GM21381 (cell line): ENCODE measurements around the gene CACYBP.
A peak's percentile ranks its signal among the peaks of the same experiment; 100 is the strongest.
"Not testable (repeated sequence)": the region's sequence is repeated elsewhere in the genome, so short reads cannot be mapped to it uniquely, and the experiment has no call there.

ENCODE experiments used
- ATAC-seq: cut with Tn5 transposase; IDR thresholded peaks from one replicate; pipeline ENCODE4 v1.9.1; 2021; ENCODE audit warnings: mild to moderate bottlenecking, moderate library complexity; ENCODE audit not compliant: unreplicated experiment

The CACYBP gene

GRCh38 chr1:175005085-175005783 is 5.5 kb downstream of the CACYBP start:
- ATAC-seq = no peak

GRCh38 chr1:175009532-175009931 is 9.8 kb downstream of the CACYBP start:
- no peak for ATAC-seq

DNA sequence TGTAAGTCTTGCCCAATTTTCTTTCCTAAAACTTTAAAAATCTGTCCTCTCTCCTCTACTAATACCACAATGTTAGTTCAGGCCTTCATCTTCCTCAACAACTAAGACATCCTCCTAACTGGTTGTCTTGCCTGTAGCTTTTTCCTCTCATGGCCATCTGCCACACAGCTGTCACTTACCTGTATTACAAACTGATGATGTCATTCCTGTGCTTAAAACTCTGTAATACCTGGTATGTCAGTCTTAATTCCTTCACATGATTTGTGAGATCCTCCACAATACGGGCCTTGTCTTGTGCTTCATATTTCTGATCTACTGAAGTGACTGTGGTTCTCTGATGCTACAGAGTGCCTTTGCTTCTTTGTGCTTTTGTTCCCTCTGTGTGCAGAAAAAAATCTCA is 13.7 kb downstream of the CACYBP start:
- ATAC-seq = no peak

DNA sequence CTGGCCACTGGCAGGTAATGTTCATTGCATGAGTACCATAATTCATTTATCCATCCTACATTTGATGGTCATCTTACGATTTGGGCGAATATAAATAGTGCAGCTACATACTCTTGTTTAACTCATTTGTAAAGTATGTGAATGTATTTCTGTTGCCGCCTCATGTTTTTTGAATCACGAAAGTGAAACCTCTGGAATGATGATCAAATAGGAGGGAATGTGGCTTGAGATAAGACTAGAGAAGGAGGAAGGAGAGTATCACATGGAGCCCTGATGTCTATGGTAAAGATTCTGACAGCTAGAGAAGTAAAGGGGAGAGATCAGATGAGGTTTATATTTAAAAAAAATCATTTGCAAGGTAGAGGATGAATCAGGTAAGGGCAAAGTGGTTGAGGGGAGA is 15.5 kb downstream of the CACYBP start:
- no peak for ATAC-seq

DNA sequence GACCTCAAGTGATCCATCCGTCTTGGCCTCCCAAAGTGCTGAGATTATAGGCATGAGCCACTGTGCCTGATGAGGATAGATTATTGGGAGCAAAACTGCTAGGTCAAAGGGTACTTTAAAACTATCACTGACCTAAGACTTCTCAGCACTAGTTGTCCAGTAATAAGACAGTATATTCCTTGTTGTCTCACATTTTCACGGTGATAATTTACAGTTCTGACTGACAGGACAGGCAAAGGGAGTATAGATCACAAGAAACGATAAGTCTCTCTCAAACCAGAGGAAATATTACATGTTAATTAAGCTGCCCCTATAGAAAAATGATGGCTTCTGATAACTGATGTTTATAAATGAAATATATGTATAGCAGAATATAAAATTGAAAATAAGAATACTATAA is 19.8 kb downstream of the CACYBP start:
- ATAC-seq = no peak

DNA sequence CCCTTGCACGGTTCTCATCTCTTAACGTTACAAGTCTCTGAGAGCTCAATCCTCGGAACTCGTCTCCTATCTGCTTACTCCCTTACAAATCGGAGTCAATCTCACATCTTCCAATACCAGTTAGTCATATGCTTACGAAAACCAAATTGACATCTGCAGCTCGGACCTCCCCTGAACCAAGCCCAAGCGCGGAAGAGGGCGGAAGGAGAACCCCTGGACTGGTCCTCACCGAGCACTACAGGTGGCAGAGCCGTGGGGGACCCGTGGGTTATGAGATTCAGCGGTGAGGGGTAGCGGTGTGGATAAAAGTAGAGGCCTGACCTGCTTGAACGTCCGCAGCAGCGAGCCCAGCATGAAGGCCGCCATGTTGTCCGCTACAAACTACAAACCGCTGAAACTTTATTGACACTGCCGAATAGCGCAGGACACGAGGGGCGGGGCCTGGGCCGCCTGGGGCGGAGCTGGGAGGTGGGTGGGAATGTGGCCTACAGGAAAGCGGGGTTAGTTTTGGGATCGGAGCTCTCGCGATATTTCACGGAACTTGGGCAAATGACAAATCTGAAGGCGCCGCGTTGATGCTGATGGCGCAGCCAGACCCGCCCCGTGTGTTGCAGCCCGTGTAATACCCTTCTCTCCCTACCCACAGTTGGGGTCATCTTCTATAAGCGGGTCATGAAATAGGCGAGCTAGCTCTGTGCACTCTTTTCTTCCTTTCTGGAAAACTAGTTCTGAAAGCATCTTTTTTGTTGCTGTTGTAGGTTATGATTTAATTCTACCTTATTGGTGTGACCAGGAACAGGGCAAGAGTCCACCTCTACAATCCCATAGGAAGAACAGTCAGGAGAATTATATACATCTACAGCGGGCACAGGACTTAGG is 23.5 kb downstream of the CACYBP start, which contains the start of gene MRPS14:
TSS of gene MRPS14 (minus strand) at position 383 of the 879 bp plus-strand sequence. CDS start at position 366, 17 bp downstream.
- ATAC-seq = peak; percentile 95

DNA sequence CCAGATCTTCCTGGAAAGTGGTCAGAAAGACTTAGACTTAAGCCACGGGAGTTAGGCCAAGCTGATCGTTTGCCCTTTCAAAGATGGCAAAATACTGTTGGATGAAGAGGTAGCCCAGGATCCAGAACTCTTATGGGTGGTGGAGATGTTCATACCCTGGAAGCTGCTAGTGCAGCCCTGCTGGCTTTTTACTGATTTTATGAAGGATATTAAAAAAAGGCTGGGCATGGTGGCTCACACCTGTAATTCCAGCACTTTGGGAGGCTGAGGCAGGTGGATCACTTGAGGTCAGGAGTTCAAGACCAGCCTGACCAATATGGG is 24.1 kb downstream of the CACYBP start:
- ATAC-seq = not testable (repeated sequence)

GRCh38 chr1:175024773-175025172 is 25.0 kb downstream of the CACYBP start:
- ATAC-seq = no peak

DNA sequence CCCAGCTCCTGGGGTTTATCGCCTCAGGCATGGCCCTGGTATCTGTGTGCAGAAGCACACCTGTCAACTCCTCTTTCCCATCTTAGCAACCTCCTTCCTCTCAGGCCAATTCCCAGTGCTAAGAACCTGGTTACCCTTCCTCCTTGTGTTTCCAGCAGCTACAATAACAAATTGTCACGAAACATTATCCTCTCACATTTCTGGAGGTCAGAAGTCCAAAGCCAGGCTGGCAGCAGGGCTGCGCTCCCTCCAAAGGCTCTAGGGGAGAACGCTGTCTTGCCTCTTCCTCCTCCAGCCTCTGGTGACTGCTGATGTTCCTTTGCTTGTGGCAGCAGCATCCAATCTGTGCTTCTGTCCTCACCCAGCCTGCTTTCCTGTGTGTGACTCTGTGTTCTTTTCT is 34.2 kb downstream of the CACYBP start:
- no peak for ATAC-seq

DNA sequence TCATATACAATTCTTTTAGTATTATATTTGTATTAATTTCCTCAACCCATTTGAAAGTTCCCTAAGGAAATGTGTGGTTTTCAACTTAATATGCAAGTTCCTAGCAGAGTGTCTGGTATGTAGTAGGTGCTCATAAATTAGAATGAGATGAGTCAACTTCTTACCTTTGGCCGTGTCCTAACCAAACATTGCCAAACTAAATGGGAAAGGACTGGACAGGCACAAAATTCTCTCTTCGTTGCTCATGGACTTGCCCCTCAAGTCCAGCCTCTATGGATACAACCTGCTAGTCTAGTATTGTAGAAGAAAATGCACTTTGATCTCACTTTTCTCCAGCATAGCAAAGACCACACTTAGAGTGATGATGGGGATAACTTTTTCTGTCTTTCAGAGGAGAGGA is 35.0 kb downstream of the CACYBP start:
- no peak for ATAC-seq

DNA sequence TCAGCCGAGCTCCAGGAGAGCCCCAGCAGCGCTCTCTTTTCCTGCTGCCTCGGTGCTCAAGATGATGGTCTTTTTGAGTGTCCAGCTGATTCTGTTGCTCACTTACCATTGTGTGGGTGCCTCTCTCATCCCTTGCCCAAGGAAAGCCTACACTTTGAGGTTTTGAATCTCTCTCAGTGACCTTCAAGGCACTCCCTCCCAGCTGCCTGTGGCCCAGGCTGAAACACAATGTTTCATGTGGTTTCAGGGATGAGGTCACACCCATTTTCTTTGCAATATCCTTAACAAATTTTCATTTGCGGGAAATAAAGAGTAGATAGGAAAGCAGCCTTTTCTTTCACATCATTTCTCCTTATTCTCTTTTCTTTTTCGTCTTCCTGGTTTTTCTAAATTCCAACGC is 36.1 kb downstream of the CACYBP start:
- no peak for ATAC-seq

DNA sequence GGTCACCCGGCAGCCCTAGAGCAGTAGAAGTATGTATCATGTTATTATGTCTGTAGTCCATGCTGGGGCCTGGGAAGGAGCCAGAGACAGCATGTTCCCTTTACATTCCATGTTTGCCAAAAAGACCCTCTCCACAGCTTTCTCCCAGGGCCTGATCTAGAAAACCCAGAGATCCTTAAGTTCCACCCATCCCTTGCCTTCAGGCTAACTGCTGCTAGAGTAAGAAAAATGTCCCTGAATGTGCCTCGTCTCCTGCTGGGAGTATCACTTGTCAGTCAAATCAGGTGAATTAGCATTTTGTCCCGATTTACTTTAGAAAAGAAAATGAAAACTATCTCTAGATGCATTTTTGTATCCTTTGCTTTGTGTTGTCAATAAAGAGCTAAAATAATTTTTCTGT is 36.7 kb downstream of the CACYBP start:
- ATAC-seq = no peak

GRCh38 chr1:175037416-175037815 is 37.7 kb downstream of the CACYBP start:
- ATAC-seq = no peak

- no peak for ATAC-seq
These were observed 40.7 kb downstream of the CACYBP start for GRCh38 chr1:175040324-175040879.

DNA sequence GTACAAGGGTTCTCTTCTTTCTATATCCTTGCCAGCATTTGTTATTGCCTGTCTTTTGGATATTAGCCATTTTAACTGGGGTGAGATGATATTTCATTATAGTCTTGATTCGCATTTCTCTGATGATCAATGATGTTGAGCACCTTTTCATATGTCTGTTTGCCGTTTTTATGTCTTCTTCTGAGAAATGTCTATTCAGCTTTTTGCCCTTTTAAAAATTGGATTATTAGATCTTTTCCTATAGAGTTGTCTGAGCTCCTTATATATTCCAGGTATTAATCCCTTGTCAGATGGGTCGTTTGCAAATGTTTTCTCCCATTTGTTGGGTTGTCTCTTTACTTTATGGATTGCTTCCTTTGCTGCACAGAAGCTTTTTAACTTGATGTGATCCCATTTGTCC is 42.9 kb downstream of the CACYBP start:
- no peak for ATAC-seq

DNA sequence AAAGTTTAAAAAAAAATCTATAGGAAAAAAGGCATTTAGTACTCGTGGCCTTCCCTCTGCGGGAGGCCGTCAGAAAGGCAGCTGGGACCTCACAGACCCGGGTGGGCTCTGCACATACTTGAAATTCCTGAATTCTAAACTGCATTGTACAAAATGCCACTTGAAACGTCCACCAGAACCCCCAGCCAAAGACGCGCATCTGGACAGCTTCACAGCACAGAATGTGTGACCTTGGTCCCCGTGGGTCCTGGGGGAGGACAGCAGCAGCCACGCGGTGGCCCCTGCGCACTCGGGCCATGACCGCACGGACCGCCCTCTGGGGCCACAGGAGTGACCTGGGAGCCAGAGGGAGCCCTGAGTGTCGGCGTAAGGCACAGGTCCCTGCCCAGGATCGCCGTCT is 44.1 kb downstream of the CACYBP start:
- ATAC-seq = no peak

DNA sequence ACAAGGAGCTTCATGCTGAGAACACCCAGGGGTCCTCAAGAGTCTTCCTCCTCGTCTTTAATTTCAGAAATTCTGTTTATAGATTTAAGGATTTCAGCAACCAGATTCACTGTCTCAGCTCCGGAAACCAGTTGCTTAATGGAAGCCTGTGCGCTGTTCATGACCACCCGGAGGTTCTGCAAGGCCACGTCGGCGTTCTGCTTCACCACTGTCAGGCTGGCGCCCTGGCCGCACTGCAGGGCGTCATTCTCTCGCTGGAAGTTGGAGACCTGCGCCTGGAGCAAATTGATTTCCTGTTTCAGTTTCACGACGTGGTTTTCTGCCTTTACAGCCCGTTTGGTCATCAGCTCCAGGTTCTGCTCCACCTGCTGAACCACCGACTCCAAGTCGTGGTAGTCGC is 44.8 kb downstream of the CACYBP start:
- ATAC-seq = not testable (repeated sequence)

GRCh38 chr1:175045097-175045496 is 45.4 kb downstream of the CACYBP start:
- no peak for ATAC-seq

DNA sequence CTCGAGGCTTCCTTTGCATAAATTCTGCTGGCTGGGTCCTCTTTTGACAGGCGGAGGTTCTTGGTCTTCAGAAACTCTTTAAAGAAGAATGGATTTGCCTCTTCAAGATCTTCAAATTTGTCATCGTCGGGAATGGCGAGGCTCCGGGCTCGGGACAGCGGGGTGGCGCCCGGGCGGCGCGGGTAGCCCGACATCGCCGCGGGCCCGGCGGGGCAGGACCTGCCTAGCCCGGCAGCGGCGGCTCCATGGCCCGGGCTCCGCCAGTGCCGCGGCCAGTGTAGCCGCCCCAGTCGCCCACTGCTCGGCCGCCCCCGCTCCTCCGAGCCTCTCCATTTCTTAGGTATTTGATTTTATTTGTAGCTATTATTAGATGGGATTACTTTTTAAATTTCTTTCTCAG is 45.8 kb downstream of the CACYBP start:
- no peak for ATAC-seq

DNA sequence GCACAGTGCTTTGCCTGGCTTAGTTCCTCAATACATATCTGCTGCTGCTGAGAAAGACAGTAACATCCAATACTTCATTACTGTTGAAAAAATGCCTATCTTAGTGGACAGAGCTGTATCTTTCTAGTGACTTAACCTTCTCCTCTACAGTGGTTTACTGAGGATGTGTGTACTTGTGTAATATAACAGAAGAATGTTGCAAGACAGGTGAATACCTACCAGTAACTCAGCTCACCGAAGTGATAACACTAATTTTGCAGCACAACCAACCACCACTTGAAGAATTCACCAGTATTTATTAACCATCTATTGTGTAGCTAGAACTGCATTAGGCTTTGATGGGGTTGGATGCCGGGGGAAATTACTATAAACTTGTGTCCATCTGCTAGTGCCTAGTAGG is 51.2 kb downstream of the CACYBP start:
- ATAC-seq = no peak

DNA sequence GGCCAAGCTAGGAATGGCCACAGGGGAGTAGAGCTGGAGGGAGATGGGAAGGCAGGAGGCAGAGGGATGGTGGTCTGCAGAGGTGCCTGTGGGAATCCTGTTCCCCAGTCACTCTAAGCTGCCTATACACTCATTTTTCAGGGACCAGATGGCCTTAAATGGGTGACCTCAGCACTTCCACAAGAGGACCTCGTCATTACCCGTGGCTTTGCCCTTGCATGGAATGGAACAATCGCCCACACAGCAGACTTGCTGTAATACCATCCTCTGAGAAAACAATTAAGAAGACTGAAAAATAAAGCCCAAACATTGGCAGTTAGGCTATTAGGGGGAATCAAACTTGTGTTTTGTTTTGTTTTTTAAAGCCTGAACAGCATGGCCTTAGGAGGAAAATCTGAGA is 55.0 kb downstream of the CACYBP start:
- ATAC-seq = no peak
